HS-5 (cell line): ENCODE results near the gene CEP192.

Experiments used
- DNase-seq: peaks from one replicate; pipeline ENCODE4 v3.0.0-alpha.2; 2012; ENCODE audit warnings: low read depth

Gene CEP192

DNA sequence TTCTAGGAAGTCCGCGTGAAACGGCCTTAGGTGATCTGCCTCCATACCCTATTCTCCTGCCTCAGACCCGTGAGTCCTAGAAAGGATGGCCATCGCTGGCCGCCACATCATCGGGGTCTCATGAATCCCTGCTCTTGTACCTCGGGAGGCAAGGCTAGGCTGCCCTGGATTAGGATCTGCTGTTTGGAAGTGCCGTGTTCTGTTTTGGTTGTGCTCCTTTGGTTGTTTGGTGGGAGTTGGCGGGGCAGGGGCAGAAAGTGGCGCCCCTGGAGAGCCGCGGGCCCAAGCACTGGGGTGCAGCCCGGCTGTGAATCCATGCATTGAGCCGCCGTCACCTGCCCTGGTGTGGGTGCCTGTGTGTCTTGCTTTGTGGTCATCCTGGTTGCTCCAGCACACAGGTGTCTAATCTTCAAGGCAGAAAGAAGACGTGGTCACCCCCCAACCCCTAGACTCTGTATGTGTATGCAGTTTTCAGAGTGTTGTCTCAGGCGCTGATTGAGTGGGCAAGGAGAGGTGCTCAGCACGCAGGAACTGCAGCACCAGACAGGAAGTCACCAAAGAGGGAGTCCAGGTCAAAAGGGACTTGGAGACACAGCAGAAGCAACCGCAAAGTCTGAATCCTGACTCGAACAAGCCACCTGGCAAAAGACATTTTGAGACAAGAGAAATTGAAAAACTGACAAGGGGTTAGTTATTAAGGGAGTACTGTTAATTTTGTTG lies 147.4 kb downstream of the CEP192 start:
- DNase-seq, result no peak

DNA sequence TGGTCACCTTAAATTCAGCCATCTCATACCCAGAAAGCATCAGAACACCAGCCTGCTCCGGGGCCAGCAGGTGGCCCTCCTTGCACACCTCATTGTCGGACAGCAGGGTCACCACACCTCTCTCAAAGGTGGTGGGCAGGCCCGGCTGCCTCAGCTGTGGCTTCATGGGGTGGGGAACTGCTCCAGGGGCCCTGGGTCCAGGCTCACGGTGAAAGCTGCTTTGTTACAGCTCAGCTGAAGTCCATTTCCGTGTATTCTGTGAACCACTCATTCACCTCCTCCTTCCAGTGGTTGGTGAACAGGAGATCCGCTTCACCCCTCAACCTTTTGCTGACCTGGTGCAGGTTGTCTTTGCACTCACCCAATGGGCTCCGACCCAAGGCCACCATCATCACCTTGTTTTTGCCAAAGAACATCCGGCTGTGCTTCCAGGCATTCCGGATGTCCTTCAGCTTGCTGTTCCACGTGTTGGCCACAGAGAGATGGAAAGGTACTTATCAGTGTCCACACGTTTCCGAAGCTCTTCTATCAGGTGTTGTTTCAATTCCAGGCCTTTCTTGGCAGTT lies 148.8 kb downstream of the CEP192 start:
- no peak for DNase-seq

DNA sequence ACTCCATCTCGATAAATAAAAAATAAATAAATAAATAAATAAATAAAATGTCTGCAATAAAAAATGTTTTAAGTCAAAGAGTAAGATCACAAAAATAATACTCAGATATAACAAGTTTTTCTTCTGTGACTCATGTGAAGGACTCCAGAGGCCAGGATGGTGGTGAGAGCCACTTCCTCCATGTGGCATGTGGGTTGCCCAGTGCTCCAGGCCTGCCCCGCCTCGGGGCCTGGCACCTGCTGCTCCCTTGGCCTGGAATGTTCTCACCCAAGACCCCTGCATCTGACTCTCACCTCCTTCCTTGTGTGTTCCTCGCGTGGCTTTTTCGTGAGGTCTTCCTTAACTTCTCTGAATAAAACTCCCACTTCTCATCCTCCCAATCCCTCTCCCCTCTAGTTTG lies 150.0 kb downstream of the CEP192 start:
- DNase-seq, result no peak

DNA sequence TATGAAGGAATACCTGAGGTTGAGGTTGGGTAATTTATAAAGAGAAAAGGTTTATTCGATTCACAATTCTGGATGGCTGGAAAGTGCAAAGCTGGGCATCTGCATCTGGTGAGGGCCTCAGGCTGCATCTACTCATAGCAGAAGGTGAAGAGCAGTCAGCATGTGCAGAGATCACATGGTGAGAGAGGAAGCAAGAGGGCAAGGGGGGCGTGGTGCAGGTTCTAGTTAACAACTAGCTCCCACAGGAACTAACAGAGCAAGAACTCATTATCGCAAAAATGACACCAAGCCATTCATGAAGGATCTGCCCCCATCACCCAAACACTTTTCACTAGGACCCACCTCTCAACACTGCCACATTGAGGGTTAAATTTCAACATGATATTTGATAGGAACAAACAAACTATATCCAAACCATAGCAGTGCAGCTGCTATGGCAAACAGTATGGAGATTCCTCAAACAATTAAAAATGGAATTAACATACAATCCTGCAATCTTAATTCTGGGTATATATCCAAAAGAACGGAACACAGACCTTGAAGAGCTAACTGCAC lies 154.6 kb downstream of the CEP192 start:
- DNase-seq, result no peak

DNA sequence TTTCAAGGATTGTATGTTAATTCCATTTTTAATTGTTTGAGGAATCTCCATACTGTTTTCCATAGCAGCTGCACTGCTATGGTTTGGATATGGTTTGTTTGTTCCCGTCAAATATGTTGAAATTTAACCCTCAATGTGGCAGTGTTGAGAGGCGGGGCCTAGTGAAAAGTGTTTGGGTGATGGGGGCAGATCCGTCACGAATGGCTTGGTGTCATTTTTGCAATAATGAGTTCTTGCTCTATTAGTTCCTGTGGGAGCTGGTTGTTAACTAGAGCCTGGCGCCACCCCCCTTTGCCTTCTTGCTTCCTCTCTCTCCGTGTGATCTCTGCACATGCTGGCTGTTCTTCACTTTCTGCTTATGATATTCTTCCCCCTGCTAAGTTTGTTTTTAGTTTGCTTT lies 156.0 kb downstream of the CEP192 start:
- no peak for DNase-seq

DNA sequence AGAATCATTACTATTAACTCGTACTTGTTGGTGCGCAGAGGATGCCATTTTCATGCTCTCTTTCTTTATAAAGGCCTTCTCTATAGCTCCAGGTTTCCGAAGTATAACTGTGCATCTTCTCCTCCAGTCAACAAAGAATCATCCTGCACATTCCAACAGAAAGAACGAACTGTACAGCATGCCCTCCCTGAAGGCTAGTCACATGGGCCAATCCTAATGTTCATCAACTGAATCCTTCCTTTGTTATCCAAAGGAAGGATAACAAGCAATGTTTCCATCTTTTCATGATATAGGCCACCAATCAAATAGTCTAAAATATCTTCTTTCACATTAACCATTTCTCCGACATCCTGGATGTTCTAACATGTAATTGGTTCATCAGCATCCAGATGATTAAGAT lies 160.5 kb downstream of the CEP192 start:
- DNase-seq, result no peak

DNA sequence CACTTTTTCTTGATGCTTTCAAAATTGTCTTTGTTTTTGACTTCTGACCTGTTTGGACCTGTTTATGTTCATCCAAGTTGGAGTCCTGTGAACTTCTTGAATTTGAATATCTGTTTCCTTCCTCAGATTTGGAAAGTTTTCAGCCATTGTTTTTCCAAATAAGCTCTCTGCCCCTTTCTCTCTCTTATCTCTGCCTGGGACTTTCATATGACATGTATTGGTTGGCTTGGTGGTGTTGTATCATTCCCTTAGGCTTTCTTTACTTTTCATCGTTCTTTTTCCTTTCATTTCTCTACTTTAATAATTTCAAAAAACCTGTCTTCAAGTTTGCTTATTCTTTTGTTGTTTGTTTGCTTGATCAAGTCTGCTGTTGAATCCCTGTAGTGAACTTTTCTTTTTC lies 167.3 kb downstream of the CEP192 start:
- DNase-seq, result no peak

DNA sequence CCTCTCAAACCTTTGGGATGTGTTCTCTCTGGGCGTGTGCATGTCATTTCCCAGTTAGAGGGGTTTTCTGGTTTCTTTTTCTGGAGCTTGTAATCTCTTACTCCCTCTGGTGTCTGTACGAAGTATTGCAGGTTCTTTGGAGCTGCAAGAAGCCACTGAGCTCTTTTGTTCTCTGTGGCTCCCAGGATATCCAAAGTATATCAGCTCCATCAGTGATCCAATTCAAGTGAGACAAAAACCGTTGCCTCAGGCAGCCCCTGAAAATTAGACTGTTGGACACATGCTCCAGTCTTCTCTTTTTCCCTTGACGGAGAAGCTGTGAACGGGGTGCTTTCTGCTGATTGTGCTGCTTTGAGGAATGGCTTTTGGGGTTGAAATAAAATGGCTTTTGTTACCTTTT lies 168.4 kb downstream of the CEP192 start:
- DNase-seq, result peak; percentile 14

DNA sequence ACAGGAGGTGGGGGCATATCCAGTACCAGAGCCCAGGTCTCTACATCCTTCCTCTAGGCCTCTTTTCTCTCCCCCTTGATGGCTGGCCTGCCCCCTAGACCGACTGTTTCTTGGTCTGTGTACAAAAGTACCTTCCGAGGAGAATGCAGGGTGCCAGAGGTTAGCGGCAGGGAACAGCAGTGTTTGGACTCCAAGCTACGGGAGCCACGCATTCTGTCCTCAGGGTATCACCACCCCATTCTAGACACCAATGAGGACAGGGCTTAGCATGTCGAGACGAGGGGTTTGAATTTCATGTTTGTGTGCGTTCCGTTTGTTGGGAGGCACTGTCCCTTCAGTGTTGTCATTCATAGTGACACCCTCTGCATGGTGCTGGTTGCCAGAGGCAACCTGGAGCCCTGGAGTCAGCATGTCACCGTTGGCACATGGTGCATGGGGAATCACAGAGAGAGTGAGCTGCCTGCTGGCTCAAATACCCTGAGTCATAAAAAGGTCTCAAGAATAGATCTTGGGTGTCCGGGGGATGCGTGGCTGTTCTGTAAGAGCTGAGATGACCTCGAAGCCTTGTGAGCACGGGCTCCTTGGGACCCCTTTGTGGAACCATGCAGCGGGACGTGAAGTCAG lies 170.2 kb downstream of the CEP192 start:
- no peak for DNase-seq

DNA sequence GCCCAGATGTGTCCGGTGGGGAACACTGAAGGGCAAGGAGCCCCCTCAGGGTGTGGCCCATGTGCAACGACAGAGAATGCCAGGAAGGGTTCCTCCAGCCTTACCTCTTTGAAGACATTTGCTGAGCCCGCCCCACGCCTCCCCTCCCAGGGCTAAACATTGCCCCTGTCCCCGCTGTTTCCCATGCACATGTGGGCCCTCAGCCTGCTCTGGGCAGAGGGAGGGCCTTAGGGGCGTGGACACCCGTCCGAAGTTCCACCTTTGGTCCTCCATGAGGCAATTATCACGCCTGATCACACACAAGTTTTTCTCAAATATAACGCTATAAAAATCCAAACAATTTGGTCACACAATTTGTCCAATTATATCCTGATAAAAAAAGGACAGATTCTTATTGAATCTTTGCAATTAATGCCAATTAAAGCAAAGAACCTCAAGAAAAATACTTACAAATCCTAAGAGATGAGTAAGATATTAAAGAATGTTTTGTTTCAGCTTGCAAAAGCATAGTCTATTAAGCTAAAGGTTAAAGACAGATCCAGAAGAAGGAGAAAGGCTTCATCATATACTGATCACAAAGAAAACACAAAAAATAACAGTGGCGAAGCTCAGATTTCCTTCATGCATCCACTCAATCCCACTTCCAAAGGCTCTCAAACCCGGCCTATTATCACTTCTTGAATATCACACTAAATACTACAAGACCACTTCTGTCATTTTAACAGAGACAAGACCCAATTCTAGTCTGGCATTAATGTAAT lies 172.2 kb downstream of the CEP192 start:
- DNase-seq, result no peak

DNA sequence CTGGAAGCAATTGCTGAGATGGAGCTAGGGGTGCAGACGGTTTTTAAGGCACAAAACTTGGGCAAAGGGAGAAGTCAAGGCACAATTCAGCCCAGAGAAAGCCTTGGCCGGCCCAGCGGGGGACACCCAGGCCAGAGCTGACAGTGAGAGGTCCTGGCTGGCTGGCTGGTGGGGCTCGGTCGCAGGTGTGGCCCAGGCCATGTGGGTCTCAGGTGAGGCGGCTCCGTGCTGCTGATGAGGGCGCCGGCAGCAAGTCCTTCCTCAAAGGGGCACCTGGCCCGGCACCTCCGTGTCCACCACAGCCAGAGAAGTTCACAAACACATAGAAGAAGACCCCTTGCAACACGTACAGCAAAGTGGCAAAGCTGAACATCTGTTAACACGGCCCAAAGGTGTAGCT lies 173.2 kb downstream of the CEP192 start:
- DNase-seq, result no peak

DNA sequence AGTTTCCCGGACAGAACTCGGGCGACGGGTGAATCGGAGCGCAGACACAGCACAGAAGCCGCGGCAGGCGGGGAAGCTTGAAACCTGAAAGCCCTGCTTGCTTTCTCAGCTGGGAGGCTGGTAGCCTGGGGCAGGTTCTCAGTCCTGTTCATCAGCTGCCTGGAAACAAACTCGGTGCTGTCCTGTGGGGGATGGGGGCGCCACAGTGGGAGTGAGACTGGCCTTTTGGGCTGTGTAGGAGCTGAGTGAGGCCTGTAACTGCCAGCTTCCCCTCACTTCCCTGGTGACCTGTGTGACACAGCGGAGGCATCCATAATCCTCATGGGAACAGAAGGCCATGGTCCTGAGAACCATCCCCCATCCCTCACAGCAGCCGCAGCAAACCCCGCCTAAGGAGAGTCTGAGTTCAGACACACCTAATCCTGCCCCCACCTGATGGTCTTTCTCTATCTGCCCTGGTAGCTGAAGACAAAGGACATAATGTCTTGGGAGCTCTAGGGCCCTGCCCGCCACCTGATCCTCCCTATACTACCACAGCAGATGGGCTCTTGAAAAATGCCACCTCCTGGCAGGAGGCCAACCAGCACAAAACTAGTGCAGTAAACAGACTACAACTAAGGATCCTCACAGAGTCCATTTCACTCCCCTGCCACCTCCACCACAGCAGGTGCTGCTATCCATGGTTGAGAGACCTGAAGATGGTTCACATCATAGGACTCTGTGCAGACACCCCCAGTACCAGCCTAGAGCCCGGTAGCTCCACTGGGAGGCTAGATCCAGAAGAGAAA lies 174.7 kb downstream of the CEP192 start:
- DNase-seq, result no peak

DNA sequence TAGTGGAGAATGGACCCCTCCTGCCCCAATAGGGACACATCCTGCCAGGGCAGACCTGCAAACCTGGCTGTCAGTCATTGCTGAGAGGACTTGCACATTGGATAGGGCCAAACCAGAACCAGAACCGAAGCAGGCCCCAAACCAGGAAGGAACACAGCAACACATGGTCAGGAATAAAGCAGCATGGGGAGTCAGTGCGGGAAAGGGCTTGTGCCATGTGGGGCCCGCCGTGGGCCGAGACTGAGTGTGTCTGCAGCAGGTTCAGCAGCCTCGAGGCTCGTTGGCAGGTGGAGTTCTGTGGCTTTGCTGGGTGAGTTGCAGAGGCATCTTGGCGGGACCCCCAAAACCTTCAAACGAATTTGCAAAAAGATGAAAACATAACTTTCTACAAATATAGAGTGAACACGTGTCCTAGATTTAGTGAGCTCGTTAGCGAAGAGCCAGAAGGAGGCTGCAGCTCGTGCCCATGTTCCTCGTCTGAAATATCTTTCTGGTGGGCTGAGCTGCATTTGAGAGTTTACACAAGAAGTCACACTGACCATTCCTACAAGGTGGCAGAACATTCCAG lies 182.5 kb downstream of the CEP192 start:
- DNase-seq, result no peak
